Suppressor macrophage (primary cell): ENCODE measurements around the gene CEPT1.
A peak's percentile ranks its signal among the peaks of the same experiment; 100 is the strongest.
"Not testable (repeated sequence)": the region's sequence is repeated elsewhere in the genome, so short reads cannot be mapped to it uniquely, and the experiment has no call there.

Source experiments
- DNase-seq, 4 experiments: peaks; one replicate each; pipeline ENCODE4 v3.0.0-alpha.2; 2020 to 2022

The CEPT1 gene

DNA sequence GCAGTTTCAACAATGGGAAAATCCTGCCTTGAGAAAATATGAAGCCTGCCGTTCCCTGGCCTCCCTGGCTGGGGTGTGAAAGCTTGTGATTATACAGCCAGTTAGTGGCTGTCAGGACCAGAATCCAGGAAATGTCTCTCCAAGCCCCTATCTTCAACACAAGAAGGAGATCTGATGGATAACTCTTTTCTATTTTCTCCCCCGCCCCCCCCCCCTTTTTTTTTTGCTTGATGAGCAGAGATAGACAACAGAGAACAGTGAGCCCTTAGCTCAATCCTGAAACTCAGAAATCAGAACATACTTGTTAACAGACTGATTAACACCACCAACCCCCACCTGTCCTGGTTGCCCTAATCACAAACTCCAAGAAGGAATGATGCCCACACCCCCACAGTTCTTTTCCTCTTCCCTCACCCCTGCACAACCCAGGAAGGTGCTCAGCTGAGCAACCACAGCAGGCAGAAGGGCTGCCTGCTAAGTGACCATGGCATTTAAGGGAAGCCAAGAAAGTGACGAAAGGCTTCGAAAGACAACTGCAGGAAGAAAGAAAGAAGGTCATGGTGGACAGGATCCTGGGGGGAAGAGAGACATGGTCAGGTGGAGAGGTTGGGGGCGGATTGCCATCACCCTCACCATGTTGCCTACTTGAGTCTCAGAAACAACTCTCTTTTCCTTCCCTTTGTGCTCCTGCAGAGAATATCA is 72.8 kb downstream of the CEPT1 start:
- DNase-seq: peak; percentile 44 to 68 (median 64)

DNA sequence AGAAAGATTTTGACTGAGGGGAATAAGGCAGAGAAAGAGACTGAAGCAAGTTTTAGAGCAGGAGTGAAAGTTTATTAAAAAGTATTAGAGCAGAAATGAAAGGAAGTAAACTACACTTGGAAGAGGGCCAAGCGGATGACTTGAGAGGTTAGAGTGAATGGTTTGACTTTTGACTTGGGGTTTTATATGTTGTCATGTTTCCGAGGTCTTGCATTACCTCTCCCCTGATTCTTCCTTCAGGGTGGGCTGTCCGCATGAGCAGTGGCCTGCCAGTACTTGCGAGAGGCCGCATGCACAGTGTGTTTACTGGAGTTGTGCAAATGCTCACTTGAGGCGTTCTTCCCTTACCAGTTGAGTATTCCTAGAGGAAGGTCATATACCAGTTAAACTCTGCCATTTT is 73.4 kb downstream of the CEPT1 start:
- DNase-seq: peak; percentile 38 to 72 (median 56)

GRCh38 chr1:111214074-111214801 is 74.2 kb downstream of the CEPT1 start:
- DNase-seq: no peak

GRCh38 chr1:111214884-111215283 is 74.9 kb downstream of the CEPT1 start:
- DNase-seq: no peak

- not testable (repeated sequence) for DNase-seq
Observed at GRCh38 chr1:111215285-111215684, 75.3 kb downstream of the CEPT1 start.

DNA sequence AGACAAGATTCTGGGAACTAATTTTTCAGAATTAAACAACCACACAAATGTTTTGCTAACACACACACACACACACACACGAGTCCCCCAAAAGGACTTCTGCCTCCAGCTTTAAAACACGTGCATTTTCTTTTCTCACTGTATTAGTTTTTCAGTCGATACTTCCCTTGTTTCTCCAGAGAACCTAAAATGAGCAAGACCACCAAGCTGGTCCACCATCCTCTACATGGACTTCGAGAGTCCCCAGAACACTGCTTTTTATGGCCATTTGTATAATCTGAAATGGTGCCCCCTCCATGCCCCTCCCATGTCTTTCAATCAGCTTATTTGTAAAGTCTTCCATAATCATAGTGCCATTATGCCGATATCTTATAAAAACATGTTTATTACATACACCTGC is 76.7 kb downstream of the CEPT1 start:
- no peak for DNase-seq

DNA sequence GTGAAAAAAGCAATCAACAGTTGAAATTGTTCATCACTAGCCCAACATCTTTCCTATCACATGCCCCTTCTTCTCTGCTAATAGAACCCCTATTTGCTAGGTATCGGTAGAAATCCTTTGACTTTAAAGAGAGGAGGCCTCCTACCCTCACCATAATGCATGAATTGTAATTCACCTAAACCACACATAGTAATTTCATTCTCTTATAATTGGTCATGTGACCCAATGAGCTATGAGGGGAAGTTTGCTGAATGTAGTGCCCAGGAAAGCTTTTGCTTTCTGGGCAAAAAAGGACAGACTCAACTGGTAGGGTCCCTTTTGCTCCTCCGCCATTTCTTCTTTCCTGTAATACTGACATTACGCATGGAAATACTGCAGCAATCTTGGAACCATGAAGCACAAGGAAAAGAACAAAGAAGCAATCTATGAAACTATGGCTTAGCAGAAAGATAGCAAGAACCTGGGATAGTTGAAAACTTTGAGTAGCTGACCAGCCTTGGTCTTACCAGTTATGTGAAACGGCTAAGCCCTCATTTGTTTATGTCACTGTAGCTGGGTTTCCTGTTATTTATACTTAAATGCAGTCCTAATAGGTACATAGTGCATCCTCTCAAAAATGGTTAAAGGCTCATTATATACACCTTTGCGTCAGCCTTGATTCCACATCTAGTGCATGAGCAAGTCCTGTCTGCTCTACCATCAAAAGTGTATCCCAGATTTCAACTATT is 77.3 kb downstream of the CEPT1 start:
- no peak for DNase-seq

DNA sequence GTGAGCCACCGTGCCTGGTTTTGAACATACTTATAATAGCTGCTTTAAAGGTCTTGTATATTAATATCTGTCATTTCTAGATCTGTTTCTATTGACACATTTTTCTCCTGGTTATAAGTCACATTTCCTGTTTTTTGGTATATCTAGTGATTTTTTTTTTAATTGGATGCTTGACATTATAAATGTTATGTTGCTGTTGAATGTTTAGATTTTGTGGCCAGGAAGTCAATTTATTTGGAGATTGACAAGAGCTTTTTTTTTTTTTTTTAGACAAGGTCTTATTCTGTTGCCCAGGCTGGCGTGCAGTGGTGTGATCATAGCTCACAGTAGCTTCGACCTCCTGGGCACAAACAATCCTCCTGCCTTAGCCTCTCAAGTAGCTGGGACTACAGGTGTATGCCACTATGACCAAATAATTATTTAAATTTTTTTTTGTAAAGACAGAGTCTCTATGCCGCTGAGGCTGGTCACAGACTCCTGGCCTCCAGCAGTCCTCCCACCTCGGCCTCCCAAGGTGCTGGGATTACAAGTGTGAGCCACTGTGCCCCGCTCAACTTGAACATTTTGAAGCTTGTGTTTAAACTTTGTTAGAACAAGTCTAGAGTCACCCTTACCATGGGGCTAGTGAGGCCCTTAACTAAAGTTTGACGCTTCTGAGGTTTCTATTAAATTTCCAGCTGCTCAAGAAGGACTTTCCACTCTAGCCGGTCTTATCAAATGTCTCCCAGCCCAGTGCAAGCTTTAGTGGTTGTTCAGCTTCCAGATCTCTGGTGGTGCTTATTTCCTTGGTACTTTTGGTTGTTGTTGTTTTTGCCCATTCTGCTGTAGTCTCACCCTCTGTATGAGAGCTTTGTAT is 78.9 kb downstream of the CEPT1 start:
- no peak for DNase-seq

- DNase-seq: peak; percentile 58 to 80 (median 74)
Observed at GRCh38 chr1:111219557-111220286, 79.7 kb downstream of the CEPT1 start.

GRCh38 chr1:111220302-111220890 is 80.4 kb downstream of the CEPT1 start:
- DNase-seq: no peak

DNA sequence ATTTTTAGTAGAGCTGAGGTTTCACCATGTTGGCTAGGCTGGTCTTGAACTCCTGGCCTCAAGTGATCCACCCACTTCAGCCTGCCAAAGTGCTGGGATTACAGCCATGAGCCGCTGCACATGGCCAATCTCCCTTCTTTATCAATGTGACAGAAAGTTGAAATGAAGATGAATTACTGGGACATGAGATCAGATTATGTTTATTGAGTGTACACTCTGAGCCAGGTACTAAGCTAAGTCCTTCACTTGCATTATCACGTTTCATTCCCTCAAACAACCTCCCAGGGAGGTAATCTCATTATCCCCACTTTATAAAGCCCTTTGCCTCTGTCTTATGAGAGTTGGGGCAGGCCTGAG is 81.2 kb downstream of the CEPT1 start:
- DNase-seq: no peak

GRCh38 chr1:111221633-111222291 is 81.7 kb downstream of the CEPT1 start:
- DNase-seq: peak; percentile 53 to 82 (median 69)

DNA sequence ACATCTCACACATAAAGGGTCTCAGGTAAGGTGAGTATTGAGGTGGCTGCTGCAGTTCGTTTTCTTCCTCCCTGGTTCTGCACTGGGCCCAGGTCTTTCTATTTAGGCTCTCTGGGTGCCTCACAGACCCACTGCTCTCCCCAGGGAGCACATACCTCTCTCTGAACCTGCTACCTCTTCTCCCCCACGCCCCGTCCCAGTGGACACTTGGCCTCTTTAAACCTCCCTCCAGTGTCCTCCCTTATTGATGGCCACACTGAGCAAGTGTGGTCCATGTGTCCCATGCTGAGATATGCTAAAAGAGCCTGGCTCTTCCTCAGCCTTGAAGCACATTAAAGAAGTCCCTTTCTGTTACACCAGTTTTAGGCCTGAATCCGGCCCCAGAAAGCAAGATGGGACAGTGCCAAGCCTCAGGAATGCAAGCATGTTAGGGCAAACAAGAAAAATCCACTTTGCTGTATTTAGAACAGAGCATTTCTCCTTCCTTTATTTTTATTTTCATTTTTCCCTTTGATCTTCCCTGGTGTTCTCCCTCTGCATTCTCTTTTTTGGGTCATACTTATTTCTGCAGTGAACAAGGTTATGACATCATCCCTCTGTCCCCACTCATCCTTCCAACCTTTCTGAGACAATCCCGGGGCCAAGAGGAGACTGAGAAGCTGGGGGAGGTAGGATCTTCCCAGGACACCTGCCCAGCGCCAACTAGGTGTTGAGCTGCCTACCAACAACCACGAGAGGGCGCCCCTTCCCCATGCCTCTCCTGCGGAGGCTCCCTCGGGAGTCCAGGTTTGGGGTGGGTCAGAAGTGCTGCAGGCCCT is 82.5 kb downstream of the CEPT1 start:
- DNase-seq: peak; percentile 73 to 87 (median 76)

DNA sequence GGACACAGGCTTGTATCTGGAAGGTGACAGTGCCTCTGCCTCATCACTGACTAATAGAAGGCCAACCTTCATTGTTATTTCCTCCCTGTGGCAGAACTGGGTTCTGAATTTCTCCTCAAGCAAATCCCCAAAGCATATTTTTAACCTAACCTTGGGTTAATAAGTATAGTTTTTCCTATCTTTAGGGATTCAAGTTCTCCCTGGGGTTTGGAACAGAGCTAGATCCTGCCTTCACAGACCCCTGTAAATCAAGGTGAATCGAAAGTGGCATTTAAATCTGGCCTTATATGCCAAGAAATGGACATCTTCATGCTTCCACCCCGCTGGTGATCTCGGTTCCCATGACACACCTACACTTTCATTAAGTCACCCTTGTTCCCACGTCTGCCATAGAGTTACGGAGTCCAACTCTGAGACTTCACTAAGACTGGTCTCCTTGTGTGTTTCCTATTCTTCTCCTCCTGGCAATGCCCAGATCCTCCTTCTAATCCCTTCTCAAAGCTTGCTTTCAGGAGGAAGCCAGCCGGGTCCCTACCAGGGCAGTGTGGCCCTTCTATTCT is 83.2 kb downstream of the CEPT1 start:
- peak; percentile 24 to 65 (median 54) for DNase-seq

DNA sequence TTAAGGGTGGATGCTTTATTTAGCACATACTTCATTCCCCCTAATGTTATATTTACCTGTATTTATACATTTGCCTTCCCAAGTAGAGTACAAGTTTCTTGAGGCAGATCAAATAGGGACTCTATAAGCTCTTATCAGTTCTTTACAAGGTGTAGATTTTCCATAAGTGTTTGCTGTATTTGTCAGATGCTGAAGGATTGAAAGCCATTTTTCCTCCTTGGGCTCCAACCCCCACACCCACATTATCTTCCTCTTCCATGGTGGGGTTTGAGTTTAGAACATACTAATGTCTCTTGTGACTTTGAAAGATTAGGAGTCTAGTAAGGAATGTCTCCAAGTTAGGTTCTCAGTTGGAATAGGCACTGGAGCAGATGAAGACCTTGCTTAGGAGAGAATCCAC is 85.1 kb downstream of the CEPT1 start:
- DNase-seq: no peak

GRCh38 chr1:111225717-111226400 is 85.8 kb downstream of the CEPT1 start:
- no peak for DNase-seq

- DNase-seq: peak; percentile 22 to 68 (median 66)
Observed at GRCh38 chr1:111227434-111227833, 87.4 kb downstream of the CEPT1 start, which contains the start of gene CHI3L2. Gene CHI3L2 (plus strand): TSS chr1:111227713. CDS start chr1:111227730, 17 bp downstream.

DNA sequence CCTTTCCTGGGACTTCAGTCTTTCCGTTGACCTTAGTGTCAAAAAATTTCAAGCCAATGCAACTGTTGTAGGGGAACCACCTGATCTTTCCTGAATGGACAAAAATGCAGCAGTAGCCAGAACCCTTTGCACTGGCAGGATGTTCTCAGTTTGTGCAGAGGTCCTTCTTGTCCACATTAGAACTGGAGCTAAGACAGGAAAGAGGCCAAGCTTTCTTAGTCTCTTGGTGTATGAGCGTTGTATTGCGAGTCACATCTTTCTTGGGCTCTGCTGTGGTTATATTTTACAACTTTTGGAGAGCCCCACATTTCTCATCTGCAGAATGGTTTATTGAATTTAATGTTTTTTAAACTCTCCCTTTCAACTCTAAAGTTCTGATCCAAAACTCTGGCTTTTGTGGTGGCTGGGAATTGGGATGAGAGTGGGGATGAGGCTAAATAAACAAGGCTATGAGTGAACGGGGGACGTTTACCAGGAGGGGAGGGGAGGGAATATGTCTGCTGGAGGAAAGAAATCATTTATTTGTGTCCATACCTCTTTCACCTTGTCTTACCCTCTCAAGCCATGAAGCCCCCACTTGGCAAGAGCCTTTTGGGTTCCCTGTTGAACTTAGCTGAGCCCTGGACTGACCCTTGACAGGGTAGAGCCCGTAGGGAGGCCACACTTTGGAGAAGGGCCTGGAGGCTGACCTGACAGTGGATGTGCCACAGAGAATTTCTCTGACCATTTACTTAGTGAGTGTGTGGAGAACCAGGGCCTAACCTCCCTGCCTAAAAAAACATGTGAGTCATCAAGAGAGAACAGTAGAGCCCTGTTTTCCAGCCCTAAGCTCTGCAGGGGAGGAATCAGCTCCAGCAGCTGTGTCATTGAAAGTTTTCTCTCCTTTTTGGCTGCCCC is 88.1 kb downstream of the CEPT1 start:
- peak in 1 of 4 experiments; percentile 8 for DNase-seq
